Spinal cord (tissue), 10 donors: ENCODE results near the gene RMND5B. TPM values are rescaled to one million over a fixed set of nuclear protein-coding genes. Genes with fewer than 3 reads are reported as not detected.

Experiments used
- DNase-seq, 6 donors: peaks; one replicate each; pipeline versions ENCODE4 v3.0.0 to v3.0.0-alpha.2; 2013 to 2015; ENCODE audit warnings: low spot score in 6 of 6, low read depth in 4 of 6
- H3K27ac ChIP-seq: one replicate; pipeline ENCODE4 v1.5.1; 2013; ENCODE audit warnings: low read depth, low read length, control low read depth
- H3K27me3 ChIP-seq: one replicate; pipeline ENCODE4 v1.6.1; 2013; ENCODE audit warnings: low read length; ENCODE audit not compliant: control insufficient read depth, insufficient read depth
- H3K36me3 ChIP-seq: one replicate; pipeline ENCODE4 v1.6.1; 2013; ENCODE audit warnings: low read length; ENCODE audit not compliant: control insufficient read depth, insufficient read depth
- H3K4me1 ChIP-seq: one replicate; pipeline ENCODE4 v1.6.1; 2013; ENCODE audit warnings: low read length; ENCODE audit not compliant: control insufficient read depth, insufficient read depth
- H3K4me3 ChIP-seq: one replicate; pipeline ENCODE4 v1.5.1; 2013; ENCODE audit warnings: low read depth, low read length, control low read depth
- H3K9me3 ChIP-seq: one replicate; pipeline ENCODE4 v1.6.1; 2013; ENCODE audit warnings: low read length; ENCODE audit not compliant: control insufficient read depth, insufficient read depth
- WGBS: methylation state at CpG from one replicate; pipeline ENCODE4 v1.1.5; 2013; ENCODE audit warnings: missing lambda C conversion rate; ENCODE audit not compliant: insufficient coverage; 5-methylcytosine and 5-hydroxymethylcytosine counted together
- polyA plus RNA-seq, 2 donors: library from polyadenylated mRNA; unstranded; fragments of 120-200 nt; gene quantifications; one replicate each; pipeline ENCODE4 v1.2.1, GENCODE V29; 2013; ENCODE audit not compliant: insufficient read length in 2 of 2
- total RNA-seq, 2 donors: library from RNA; depleted of rRNA in 1 of 2; stranded (reverse); fragments of 120-200 nt in 1 of 2; fragments of >200 nt in 1 of 2; gene quantifications; one replicate each; pipeline versions ENCODE4 v1.2.3 to v1.2.4, GENCODE V29; 2013 to 2014
- donor health status: healthy.

Gene RMND5B
- total and polyA plus RNA-seq, 4 donors, result 17.7 to 43.8 (median 33.2) TPM

GRCh38 chr5:178112545-178112944 lies 18.3 kb upstream of the RMND5B start:
- WGBS, result 70% methylated on average over 4 of the region's 5 CpGs

GRCh38 chr5:178113141-178113787 lies 17.6 kb upstream of the RMND5B start, which contains the start of gene N4BP3:
TSS of gene N4BP3 (plus strand) at chr5:178113532. CDS start at chr5:178119584, 6,052 bp downstream.
- Histone ChIP-seq H3K4me3 (peak within 1 kb of the TSS; percentile 38), H3K27ac (no peak within 1 kb of the TSS), H3K36me3 (no peaks in the 10 kb centered on the region), H3K9me3 (no peaks in the 10 kb centered on the region), H3K4me1 (peaks cover 29% of the 10 kb centered on the region), H3K27me3 (peaks cover 31% of the 10 kb centered on the region)
- peak in 3 of 6 donors; percentile 43 to 88 (median 70) for DNase-seq
- under 1% methylated on average over 96 of the region's 96 CpGs for WGBS

More at GRCh38 chr5:178112545-178112944, 18.3 kb upstream of the RMND5B start:
- no peak overlapping the region for H3K4me3 ChIP-seq
- no peaks in the 10 kb centered on the region for H3K36me3 ChIP-seq
- H3K27me3 ChIP-seq, result peaks cover 31% of the 10 kb centered on the region
- DNase-seq, result no peak
- no peaks in the 10 kb centered on the region for H3K9me3 ChIP-seq
- no peak overlapping the region for H3K27ac ChIP-seq
- peaks cover 33% of the 10 kb centered on the region for H3K4me1 ChIP-seq

- Histone ChIP-seq H3K27ac (no peak overlapping the region), H3K9me3 (no peaks in the 10 kb centered on the region), H3K4me3 (peak overlapping the region; percentile 38), H3K27me3 (peaks cover 31% of the 10 kb centered on the region), H3K36me3 (no peaks in the 10 kb centered on the region), H3K4me1 (peaks cover 29% of the 10 kb centered on the region)
- DNase-seq, result peak in 1 of 6 donors; percentile 30
- 1% methylated on average over 40 of the region's 41 CpGs for WGBS
Measured at GRCh38 chr5:178113841-178114324, 16.9 kb upstream of the RMND5B start.

GRCh38 chr5:178114325-178115135 lies 16.3 kb upstream of the RMND5B start:
- WGBS, result 14% methylated on average over 26 of the region's 28 CpGs
- peak in 2 of 6 donors; percentile 56 to 61 for DNase-seq
- peaks cover 2% of the 10 kb centered on the region for H3K36me3 ChIP-seq
- H3K27me3 ChIP-seq, result peaks cover 31% of the 10 kb centered on the region
- peaks cover 29% of the 10 kb centered on the region for H3K4me1 ChIP-seq
- H3K9me3 ChIP-seq, result no peaks in the 10 kb centered on the region
- H3K4me3 ChIP-seq, result peak overlapping the region; percentile 38
- no peak overlapping the region for H3K27ac ChIP-seq

DNA sequence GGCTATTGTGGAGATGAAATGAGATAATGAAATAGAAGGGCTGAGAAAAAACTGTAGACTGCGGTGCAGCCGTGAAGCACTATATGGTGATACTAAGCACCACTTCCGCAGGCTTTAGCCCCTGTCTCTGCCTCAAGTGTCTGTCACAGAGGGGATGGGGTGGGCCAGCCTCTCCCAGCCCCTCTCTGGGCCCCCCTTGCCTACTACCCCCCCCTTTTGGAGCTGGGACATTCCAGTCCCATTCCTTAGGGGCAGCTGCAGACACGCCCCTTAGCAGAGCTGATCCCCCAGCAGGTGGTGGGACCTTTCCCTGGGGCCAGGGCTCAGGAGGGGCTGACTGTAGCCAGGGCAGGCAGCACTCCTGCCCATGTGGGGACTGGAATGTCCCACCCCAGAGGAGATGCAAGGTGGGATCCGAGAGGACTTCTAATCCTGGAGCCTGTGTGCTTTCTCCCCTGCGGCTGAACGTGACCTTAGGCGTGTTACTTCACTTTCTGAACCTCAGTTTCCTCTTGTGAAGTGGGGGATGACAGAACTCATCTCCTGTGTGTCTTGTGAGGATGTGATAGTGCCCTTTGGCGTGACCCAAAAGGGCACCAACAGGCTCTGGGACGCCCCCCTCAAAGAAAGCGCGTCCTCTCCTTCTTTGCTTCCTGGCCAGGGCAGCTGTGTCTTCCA lies 15.5 kb upstream of the RMND5B start:
- 47% methylated on average over 7 of the region's 12 CpGs for WGBS
- Histone ChIP-seq H3K4me3 (no peak overlapping the region), H3K36me3 (peaks cover 9% of the 10 kb centered on the region), H3K4me1 (peaks cover 29% of the 10 kb centered on the region), H3K27ac (no peak overlapping the region), H3K27me3 (peaks cover 31% of the 10 kb centered on the region), H3K9me3 (no peaks in the 10 kb centered on the region)
- DNase-seq, result no peak

GRCh38 chr5:178115814-178116142 lies 15.0 kb upstream of the RMND5B start:
- H3K27me3 ChIP-seq, result peaks cover 31% of the 10 kb centered on the region
- peak in 1 of 6 donors; percentile 3 for DNase-seq
- H3K4me1 ChIP-seq, result peaks cover 34% of the 10 kb centered on the region
- H3K27ac ChIP-seq, result no peak overlapping the region
- H3K36me3 ChIP-seq, result peaks cover 14% of the 10 kb centered on the region
- H3K4me3 ChIP-seq, result no peak overlapping the region
- 35% methylated on average over 2 of the region's 7 CpGs for WGBS
- no peaks in the 10 kb centered on the region for H3K9me3 ChIP-seq

DNA sequence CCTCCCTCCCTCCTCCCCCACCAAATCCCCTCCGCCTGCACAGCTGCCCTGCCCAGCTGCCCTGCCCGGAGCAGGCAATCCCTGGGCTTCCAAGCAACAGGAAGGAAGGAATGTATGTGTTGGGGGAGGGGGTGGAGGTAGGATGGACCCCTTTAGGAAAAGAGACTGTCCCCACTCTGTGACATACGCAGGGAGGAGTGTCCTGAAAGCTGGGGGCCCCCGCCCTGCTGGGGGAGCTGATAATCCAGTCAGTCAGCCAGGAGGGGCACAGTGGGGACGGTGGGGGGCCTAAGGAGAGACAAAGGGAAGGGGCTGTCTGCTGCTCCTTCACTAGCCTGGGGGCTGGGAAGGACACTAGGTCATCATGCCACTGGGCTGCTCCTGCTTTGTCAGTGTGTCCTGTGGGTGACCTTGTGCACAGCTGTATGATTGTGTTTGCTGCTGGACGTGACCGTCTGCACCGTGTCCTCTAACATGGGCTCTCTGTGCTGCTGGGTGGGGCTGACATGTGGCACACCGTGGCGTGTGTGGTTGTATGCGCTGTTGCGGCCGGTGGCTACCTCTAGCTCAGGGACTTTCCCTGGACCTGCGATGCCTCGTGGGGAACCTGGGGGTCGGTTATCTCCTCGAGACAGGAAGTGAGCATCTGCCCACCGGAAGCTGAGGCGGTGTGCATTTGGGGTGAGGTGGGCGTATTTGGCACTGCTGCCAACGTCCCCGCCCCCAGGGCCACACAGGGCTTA lies 14.5 kb upstream of the RMND5B start:
- Histone ChIP-seq H3K27ac (no peak overlapping the region), H3K36me3 (peaks cover 19% of the 10 kb centered on the region), H3K27me3 (peaks cover 31% of the 10 kb centered on the region), H3K4me3 (no peak overlapping the region), H3K4me1 (peaks cover 40% of the 10 kb centered on the region), H3K9me3 (no peaks in the 10 kb centered on the region)
- peak in 1 of 6 donors; percentile 3 for DNase-seq
- WGBS, result 14% methylated on average over 15 of the region's 22 CpGs

- peaks cover 27% of the 10 kb centered on the region for H3K27me3 ChIP-seq
- no peak for DNase-seq
- no peak overlapping the region for H3K27ac ChIP-seq
- no peak overlapping the region for H3K4me3 ChIP-seq
- peaks cover 48% of the 10 kb centered on the region for H3K4me1 ChIP-seq
- WGBS, result 82% methylated on average over 16 of the region's 18 CpGs
- H3K36me3 ChIP-seq, result peaks cover 37% of the 10 kb centered on the region
- no peaks in the 10 kb centered on the region for H3K9me3 ChIP-seq
Measured at GRCh38 chr5:178117923-178118701, 12.7 kb upstream of the RMND5B start.
